Activated naive CD4-positive, alpha-beta T cell treated with anti-CD3 and anti-CD28 coated beads, Interleukin-2, amount 50 U/mL, for 24 hours (primary cell): ENCODE measurements around the gene DPH1.

ENCODE experiments used
- H3K27ac Mint-ChIP-seq: one replicate; pipeline ENCODE4 v1.8.0; 2021; ENCODE audit warnings: mild to moderate bottlenecking, mixed read lengths
- H3K27me3 Mint-ChIP-seq: one replicate; pipeline ENCODE4 v1.8.0; 2021; ENCODE audit warnings: mixed read lengths
- H3K36me3 Mint-ChIP-seq: one replicate; pipeline ENCODE4 v1.8.0; 2021; ENCODE audit warnings: mixed read lengths
- H3K4me1 Mint-ChIP-seq: one replicate; pipeline ENCODE4 v1.8.0; 2021; ENCODE audit warnings: mixed read lengths
- H3K4me3 Mint-ChIP-seq: one replicate; pipeline ENCODE4 v1.8.0; 2021; ENCODE audit warnings: mild to moderate bottlenecking, mixed read lengths
- H3K9me3 Mint-ChIP-seq: one replicate; pipeline ENCODE4 v1.8.0; 2021; ENCODE audit warnings: mixed read lengths

DPH1 gene

GRCh38 chr17:2033153-2033552 is 3.2 kb downstream of the DPH1 start:
- H3K4me1 Mint-ChIP-seq, result peaks cover 24% of the 10 kb centered on the region
- no peaks in the 10 kb centered on the region for H3K27me3 Mint-ChIP-seq
- no peak overlapping the region for H3K4me3 Mint-ChIP-seq
- H3K9me3 Mint-ChIP-seq, result no peaks in the 10 kb centered on the region
- H3K36me3 Mint-ChIP-seq, result peaks cover 5% of the 10 kb centered on the region
- H3K27ac Mint-ChIP-seq, result no peak overlapping the region

- Mint-ChIP-seq H3K4me1 (peaks cover 24% of the 10 kb centered on the region), H3K36me3 (peaks cover 5% of the 10 kb centered on the region), H3K27me3 (no peaks in the 10 kb centered on the region), H3K9me3 (no peaks in the 10 kb centered on the region), H3K4me3 (no peak overlapping the region), H3K27ac (no peak overlapping the region)
Observed at GRCh38 chr17:2034157-2034556, 4.2 kb downstream of the DPH1 start.

DNA sequence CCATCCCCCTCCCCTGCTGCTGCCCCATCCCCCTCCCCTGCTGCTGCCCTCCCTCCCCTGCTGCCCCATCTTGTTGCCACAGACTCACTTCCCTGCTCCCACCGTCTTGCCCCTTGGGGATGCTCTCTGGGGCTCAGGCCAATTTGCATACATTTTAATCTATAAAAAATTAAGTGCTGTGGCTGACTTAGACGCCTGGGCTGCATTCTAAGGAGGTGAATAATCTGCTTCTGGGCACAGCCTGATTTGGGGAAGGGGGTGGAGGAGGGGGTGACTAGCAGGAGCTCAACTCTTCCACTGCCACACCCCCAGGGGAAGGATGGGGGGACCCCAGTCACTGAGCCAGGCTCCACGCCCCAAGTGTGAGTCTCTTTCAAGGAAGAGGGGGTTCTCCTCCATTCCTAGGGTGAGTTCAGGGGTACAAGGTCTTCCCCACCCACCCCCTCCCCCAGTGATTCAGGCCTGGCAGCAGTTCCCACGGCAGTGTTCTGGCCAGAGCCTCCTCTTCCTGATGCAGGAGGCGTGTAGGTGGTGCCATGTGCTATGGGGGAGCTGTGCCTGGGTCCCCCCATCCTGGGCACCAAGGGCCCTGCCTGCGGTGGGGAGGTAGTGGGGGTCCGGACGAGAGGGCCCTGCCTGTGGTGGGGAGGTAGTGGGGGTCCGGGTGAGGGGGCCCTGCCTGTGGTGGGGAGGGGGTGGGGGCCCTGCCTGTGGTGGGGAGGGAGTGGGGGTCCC is 5.0 kb downstream of the DPH1 start:
- Mint-ChIP-seq H3K36me3 (peaks cover 6% of the 10 kb centered on the region), H3K4me1 (peaks cover 24% of the 10 kb centered on the region), H3K4me3 (no peak overlapping the region), H3K9me3 (no peaks in the 10 kb centered on the region), H3K27ac (no peak overlapping the region), H3K27me3 (no peaks in the 10 kb centered on the region)

DNA sequence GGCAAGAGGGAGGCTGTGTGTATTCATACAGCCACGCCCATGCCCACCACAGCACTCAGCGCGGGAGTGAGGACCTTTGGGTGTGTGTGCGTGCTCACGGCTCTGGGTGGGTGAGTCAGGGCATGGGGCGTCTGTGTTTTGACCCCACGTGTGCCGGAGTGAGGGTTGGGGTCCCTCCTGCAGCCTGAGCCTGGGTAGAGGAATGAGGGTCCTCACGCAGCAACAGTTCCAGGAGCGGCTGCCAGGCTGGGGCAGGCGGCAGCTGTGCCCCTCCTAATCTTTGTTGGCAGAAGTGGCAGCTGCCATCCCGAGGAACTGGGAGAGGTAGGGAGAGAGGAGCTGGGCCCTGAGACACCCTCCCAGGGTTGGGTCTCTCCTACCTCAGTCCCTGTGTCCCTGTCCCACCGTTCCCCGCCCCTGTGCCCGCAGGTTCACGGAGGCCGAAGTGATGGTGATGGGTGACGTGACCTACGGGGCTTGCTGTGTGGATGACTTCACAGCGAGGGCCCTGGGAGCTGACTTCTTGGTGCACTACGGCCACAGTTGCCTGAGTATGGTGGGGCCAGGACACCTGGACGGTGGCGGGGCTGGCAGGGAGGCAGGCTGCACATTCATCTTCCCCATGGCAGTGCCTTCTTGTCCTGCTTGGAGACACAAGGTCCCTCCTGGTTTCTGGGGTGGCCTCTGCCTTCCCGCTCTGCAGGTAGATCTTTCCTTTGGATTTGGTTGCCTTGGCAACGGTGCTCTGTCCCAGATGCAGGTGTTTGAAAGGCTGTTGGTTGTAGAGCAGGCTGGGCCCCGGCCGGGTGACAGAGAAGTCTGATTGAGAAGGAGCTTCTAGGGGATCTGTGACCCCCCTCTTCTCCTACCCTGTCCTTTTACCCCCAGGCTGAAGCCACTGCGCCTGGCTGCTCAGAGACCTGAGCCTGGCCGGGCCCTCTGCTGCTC is 5.9 kb downstream of the DPH1 start:
- Mint-ChIP-seq H3K4me1 (peaks cover 21% of the 10 kb centered on the region), H3K4me3 (no peak overlapping the region), H3K27ac (peak overlapping the region; percentile 12), H3K36me3 (peaks cover 7% of the 10 kb centered on the region), H3K27me3 (no peaks in the 10 kb centered on the region), H3K9me3 (no peaks in the 10 kb centered on the region)

GRCh38 chr17:2037155-2037554 is 7.2 kb downstream of the DPH1 start:
- peaks cover 7% of the 10 kb centered on the region for H3K36me3 Mint-ChIP-seq
- no peaks in the 10 kb centered on the region for H3K27me3 Mint-ChIP-seq
- no peak overlapping the region for H3K4me3 Mint-ChIP-seq
- H3K4me1 Mint-ChIP-seq, result peaks cover 14% of the 10 kb centered on the region
- H3K27ac Mint-ChIP-seq, result no peak overlapping the region
- no peaks in the 10 kb centered on the region for H3K9me3 Mint-ChIP-seq

GRCh38 chr17:2040219-2040827 is 10.4 kb downstream of the DPH1 start:
- Mint-ChIP-seq H3K36me3 (peaks cover 11% of the 10 kb centered on the region), H3K27ac (no peak overlapping the region), H3K4me1 (peaks cover 17% of the 10 kb centered on the region), H3K9me3 (no peaks in the 10 kb centered on the region), H3K27me3 (no peaks in the 10 kb centered on the region), H3K4me3 (peak overlapping the region; percentile 62)

DNA sequence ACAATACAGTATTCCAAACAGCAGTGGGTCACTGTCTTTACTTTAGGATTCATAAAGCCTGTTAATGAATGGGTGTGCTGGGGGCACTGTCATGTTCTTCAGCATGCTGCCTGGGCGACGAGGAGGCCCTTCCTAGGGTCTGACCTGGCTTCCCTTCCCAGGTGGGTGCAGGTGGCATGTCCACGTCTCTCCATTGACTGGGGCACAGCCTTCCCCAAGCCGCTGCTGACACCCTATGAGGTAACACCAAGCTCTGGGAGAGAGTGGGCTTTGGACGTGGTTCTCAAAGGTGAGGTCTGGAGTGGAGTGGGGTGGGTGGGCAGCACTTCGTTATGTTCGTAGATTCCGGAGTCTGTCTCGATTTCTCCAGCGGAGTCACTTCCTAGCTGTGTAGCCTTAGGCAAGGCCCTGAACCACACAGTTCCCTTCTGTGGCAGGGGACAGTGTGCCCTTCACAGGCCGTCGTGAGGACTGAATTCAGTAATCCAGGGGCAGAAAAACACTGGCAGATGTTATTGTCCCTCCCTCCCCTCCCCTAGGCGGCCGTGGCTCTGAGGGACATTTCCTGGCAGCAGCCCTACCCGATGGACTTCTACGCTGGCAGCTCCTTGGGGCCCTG is 11.1 kb downstream of the DPH1 start:
- no peaks in the 10 kb centered on the region for H3K9me3 Mint-ChIP-seq
- peaks cover 11% of the 10 kb centered on the region for H3K36me3 Mint-ChIP-seq
- no peak overlapping the region for H3K27ac Mint-ChIP-seq
- H3K4me3 Mint-ChIP-seq, result peak overlapping the region; percentile 62
- H3K27me3 Mint-ChIP-seq, result no peaks in the 10 kb centered on the region
- peaks cover 17% of the 10 kb centered on the region for H3K4me1 Mint-ChIP-seq

DNA sequence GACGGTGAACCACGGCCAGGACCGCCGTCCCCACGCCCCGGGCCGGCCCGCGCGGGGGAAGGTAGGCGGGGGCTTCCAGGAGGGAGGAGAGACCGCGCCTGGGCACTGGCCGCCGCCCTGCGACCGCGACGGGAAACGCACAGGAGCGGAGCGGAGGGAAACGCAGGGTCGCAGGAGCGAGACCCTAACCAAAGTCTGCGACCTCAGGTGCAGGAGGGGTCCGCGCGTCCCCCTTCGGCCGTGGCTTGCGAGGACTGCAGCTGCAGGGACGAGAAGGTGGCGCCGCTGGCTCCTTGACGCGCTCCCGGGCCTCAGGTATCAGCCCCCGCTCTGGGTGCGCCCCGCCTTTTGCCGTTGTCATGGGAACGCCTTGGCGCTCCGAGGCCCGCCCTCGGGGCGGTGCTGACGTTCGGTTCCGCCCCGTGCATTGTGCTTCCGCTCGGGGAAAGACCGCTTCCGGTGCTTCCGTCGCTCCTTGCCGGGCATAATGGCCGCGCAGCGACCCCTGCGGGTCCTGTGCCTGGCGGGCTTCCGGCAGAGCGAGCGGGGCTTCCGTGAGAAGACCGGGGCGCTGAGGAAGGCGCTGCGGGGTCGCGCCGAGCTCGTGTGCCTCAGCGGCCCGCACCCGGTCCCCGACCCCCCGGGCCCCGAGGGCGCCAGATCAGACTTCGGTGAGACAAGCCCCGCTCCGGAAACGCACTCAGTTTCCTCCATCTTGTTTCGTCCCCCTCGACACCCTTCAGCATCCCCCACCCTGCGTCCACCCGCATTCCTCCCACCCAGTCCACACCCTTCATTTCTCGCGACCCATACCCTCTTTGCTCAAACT is 11.8 kb downstream of the DPH1 start, which contains the start of gene OVCA2:
OVCA2 (plus strand) TSS at position 462 of the 829 bp plus-strand sequence; CDS start at position 488, 26 bp downstream.
- Mint-ChIP-seq H3K9me3 (no peaks in the 10 kb centered on the region), H3K36me3 (peaks cover 10% of the 10 kb centered on the region), H3K4me3 (peak within 1 kb of the TSS; percentile 96), H3K27ac (peak within 1 kb of the TSS; percentile 95), H3K27me3 (no peaks in the 10 kb centered on the region), H3K4me1 (peaks cover 17% of the 10 kb centered on the region)

- peak overlapping the region; percentile 96 for H3K4me3 Mint-ChIP-seq
- no peaks in the 10 kb centered on the region for H3K9me3 Mint-ChIP-seq
- peak overlapping the region; percentile 95 for H3K27ac Mint-ChIP-seq
- H3K36me3 Mint-ChIP-seq, result peaks cover 8% of the 10 kb centered on the region
- H3K4me1 Mint-ChIP-seq, result peaks cover 17% of the 10 kb centered on the region
- H3K27me3 Mint-ChIP-seq, result no peaks in the 10 kb centered on the region
Observed at GRCh38 chr17:2042390-2042847, 12.5 kb downstream of the DPH1 start.

DNA sequence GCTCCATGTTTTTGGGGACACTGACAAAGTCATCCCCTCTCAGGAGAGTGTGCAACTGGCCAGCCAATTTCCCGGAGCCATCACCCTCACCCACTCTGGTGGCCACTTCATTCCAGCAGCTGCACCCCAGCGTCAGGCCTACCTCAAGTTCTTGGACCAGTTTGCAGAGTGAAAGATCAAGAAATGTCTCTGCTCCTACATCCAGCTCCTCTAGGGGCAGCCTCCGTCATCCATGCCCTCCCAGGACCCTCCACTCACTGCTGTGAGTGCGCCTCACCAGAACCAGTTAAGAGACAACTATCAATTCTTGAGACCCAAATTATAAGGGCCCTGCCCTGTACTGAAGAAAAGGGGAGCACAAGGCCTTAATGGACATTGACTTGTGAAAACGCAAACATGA is 13.0 kb downstream of the DPH1 start:
- Mint-ChIP-seq H3K27me3 (peaks cover under 1% of the 10 kb centered on the region), H3K27ac (peak overlapping the region; percentile 92), H3K4me1 (peaks cover 18% of the 10 kb centered on the region), H3K36me3 (peaks cover 6% of the 10 kb centered on the region), H3K4me3 (peak overlapping the region; percentile 96), H3K9me3 (no peaks in the 10 kb centered on the region)

DNA sequence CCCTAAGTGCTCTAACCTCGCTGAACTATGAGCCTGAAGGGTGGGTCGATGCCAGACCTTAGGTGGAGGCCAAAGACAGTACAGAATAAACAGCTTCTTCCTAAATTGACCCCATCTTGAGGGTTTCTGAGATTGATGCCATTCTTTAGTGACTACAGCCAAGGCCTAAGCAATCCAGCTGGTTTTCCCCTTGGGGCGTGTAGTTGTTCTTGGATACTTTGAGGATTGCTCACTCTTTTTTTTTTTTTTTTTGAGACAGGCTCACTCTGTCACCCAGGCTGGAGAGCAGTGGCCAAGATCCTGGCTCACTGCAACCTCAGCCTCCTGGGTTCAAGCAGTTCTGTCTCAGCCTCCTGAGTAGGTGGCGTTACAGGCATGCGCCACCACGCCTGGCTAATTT is 13.8 kb downstream of the DPH1 start:
- Mint-ChIP-seq H3K9me3 (no peaks in the 10 kb centered on the region), H3K27me3 (peaks cover 3% of the 10 kb centered on the region), H3K36me3 (peaks cover 6% of the 10 kb centered on the region), H3K27ac (no peak overlapping the region), H3K4me1 (peaks cover 25% of the 10 kb centered on the region), H3K4me3 (peak overlapping the region; percentile 96)

- H3K27ac Mint-ChIP-seq, result no peak overlapping the region
- peaks cover 3% of the 10 kb centered on the region for H3K27me3 Mint-ChIP-seq
- H3K36me3 Mint-ChIP-seq, result peaks cover 6% of the 10 kb centered on the region
- H3K4me3 Mint-ChIP-seq, result no peak overlapping the region
- H3K9me3 Mint-ChIP-seq, result no peaks in the 10 kb centered on the region
- peaks cover 31% of the 10 kb centered on the region for H3K4me1 Mint-ChIP-seq
Observed at GRCh38 chr17:2044263-2044894, 14.4 kb downstream of the DPH1 start.

DNA sequence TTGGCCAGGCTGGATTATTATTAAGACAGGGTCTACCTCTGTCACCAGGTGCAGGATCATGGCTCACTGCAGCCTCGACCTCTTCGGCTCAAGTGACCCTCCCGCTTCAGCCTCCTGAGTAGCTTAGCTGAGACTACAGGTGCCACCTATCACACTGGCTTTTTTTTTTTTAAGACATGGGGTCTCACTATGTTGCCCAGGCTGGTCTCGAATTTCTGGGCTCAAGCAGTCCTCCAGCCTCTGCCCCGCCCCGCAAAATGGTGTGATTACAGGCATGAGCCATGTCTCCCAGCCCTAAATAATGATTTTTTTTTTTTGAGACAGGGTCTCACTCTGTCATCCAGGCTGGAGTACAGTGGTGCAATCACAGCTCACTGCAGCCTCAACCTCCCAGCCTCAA is 17.6 kb downstream of the DPH1 start:
- Mint-ChIP-seq H3K4me3 (no peak overlapping the region), H3K9me3 (no peaks in the 10 kb centered on the region)

DNA sequence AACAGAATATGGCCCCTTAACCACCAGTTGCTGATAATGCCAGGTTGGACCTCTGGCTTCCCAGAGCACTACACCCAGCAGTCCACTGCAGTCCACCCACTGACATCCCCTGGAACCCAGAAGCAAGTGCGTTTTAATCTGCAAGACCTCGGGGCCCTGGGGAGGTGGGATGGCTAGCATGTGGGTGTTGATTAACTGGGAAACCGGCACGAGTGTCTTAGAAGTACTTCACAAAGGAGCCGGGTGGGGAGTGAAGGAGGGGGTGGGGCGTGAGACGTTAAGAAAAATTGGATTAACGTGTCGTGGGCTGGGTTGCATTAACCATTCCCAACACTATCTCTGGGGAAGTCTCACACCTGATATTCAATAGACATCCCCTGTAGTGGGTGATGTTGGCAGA is 18.9 kb downstream of the DPH1 start:
- Mint-ChIP-seq H3K27ac (no peak overlapping the region), H3K9me3 (no peaks in the 10 kb centered on the region), H3K4me3 (peak overlapping the region; percentile 79), H3K36me3 (no peaks in the 10 kb centered on the region), H3K4me1 (peaks cover 32% of the 10 kb centered on the region), H3K27me3 (peaks cover 4% of the 10 kb centered on the region)

More for the DNA sequence above, 17.6 kb downstream of the DPH1 start:
- Mint-ChIP-seq H3K27ac (no peak overlapping the region), H3K27me3 (peaks cover 4% of the 10 kb centered on the region), H3K4me1 (peaks cover 35% of the 10 kb centered on the region), H3K36me3 (peaks cover 4% of the 10 kb centered on the region)
